ENCODE data around the gene EGLN2.

Gene EGLN2

DNA sequence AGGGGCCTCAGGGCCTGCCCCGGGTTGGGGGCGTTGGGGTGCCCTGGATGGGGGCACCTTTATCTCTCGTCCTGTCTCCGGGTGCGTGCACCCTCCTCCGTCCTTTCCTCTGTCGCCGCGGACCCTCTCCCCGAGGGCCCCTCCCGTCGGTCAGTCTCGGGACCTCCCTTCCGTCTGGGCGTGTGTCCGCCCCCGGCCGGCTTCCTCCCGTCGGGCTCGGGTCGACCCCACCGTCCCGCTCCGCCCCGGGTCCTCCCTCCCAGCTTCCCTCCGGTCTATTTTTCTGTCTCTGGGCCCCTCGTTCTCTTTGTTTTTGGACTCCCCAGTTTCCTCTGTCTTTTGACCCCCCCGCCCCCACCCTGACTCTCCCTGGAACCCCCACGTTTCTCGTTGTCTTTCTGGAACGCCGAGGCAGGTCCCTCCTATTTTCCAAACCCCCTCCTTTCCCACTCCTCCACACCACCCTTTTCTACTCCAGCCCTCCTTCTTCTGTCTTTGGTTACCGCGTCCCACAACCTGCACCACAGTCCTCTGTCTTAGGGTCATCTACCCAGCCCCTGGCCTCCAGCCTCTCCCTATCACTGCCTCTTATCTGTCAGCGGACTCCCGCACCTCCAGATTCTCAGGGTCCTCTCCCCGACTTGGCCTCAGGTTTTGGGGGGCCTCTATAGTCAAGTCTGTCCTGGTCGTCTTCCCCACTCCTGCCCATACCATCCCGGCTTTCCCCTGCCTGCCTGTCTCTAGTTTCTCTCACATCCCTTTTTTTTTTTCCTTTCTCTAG, 757 bp downstream of the EGLN2 start:
- peaks cover 23% of the 10 kb centered on the region for H3K36me3 Mint-ChIP-seq (ENCODE audit: low read depth)
- no peaks in the 10 kb centered on the region for H3K27me3 Mint-ChIP-seq (ENCODE audit: low read depth)
- peak overlapping the region; percentile 98 to 99 (median 99) for H3K4me3 Mint-ChIP-seq
- no peaks in the 10 kb centered on the region for H3K9me3 Mint-ChIP-seq
- TF ChIP-seq, protein P1, sequence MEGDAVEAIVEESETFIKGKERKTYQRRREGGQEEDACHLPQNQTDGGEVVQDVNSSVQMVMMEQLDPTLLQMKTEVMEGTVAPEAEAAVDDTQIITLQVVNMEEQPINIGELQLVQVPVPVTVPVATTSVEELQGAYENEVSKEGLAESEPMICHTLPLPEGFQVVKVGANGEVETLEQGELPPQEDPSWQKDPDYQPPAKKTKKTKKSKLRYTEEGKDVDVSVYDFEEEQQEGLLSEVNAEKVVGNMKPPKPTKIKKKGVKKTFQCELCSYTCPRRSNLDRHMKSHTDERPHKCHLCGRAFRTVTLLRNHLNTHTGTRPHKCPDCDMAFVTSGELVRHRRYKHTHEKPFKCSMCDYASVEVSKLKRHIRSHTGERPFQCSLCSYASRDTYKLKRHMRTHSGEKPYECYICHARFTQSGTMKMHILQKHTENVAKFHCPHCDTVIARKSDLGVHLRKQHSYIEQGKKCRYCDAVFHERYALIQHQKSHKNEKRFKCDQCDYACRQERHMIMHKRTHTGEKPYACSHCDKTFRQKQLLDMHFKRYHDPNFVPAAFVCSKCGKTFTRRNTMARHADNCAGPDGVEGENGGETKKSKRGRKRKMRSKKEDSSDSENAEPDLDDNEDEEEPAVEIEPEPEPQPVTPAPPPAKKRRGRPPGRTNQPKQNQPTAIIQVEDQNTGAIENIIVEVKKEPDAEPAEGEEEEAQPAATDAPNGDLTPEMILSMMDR (IDR thresholded peaks at IDR 0.05; ENCODE audit: unreplicated experiment in 3 of 3), result no peak
- H3K4me1 Mint-ChIP-seq, result peaks cover 41% of the 10 kb centered on the region
- peak overlapping the region; percentile 92 to 98 (median 96) for H3K27ac Mint-ChIP-seq

DNA sequence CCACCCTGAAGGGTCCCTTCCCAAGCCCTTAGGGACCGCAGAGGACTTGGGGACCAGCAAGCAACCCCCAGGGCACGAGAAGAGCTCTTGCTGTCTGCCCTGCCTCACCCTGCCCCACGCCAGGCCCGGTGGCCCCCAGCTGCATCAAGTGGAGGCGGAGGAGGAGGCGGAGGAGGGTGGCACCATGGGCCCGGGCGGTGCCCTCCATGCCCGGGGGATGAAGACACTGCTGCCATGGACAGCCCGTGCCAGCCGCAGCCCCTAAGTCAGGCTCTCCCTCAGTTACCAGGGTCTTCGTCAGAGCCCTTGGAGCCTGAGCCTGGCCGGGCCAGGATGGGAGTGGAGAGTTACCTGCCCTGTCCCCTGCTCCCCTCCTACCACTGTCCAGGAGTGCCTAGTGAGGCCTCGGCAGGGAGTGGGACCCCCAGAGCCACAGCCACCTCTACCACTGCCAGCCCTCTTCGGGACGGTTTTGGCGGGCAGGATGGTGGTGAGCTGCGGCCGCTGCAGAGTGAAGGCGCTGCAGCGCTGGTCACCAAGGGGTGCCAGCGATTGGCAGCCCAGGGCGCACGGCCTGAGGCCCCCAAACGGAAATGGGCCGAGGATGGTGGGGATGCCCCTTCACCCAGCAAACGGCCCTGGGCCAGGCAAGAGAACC, 1.5 kb downstream of the EGLN2 start:
- TF ChIP-seq, protein P1 (IDR thresholded peaks at IDR 0.05; ENCODE audit: unreplicated experiment in 3 of 3), result no peak
- Mint-ChIP-seq H3K9me3 (no peaks in the 10 kb centered on the region), H3K27me3 (ENCODE audit: low read depth) (no peaks in the 10 kb centered on the region), H3K27ac (peak overlapping the region; percentile 92 to 98 (median 96)), H3K4me3 (peak overlapping the region; percentile 98 to 99 (median 99)), H3K36me3 (ENCODE audit: low read depth) (peaks cover 27% of the 10 kb centered on the region), H3K4me1 (peaks cover 46% of the 10 kb centered on the region)

DNA sequence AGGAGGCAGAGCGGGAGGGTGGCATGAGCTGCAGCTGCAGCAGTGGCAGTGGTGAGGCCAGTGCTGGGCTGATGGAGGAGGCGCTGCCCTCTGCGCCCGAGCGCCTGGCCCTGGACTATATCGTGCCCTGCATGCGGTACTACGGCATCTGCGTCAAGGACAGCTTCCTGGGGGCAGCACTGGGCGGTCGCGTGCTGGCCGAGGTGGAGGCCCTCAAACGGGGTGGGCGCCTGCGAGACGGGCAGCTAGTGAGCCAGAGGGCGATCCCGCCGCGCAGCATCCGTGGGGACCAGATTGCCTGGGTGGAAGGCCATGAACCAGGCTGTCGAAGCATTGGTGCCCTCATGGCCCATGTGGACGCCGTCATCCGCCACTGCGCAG, 2.0 kb downstream of the EGLN2 start:
- peaks cover 27% of the 10 kb centered on the region for H3K36me3 Mint-ChIP-seq (ENCODE audit: low read depth)
- no peaks in the 10 kb centered on the region for H3K9me3 Mint-ChIP-seq
- TF ChIP-seq, protein P1 (IDR thresholded peaks at IDR 0.05; ENCODE audit: unreplicated experiment in 3 of 3), result no peak
- no peaks in the 10 kb centered on the region for H3K27me3 Mint-ChIP-seq (ENCODE audit: low read depth)
- H3K4me1 Mint-ChIP-seq, result peaks cover 51% of the 10 kb centered on the region
- H3K4me3 Mint-ChIP-seq, result peak overlapping the region; percentile 98 to 99 (median 99)
- H3K27ac Mint-ChIP-seq, result no peak overlapping the region

DNA sequence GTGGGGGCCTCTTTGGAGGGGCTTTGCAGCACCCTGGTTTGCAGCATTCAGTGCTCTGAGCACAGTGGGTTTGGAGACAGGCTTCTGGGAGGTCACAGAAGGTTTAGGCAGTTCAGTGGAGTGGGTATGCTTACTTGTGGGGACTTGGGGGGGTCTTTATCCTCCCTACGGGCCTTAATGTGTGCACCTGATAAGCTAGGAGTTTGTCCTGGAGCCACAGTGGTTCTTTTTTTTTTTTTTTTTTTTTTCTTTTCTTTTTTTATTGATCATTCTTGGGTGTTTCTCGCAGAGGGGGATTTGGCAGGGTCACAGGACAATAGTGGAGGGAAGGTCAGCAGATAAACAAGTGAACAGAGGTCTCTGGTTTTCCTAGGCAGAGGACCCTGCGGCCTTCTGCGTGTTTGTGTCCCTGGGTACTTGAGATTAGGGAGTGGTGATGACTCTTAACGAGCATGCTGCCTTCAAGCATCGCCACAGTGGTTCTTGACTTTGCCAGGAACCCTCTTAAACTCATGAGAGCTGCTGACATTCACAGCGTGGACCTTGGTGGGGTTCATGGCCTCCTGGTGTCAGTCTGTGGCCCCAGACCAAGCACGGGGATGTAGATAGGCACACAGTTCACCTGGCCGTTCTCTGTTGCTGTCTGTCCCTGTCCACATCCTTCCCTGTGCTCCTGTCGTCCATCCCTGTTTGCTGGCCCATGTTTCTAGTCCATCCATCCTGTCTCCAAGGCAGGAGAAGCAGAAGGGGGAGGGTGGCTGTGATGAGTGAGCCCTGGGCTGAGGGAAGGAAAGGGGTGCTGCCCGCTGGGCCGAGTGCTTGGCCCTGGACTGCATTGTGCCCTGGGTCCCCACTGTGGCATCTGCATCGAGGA, 2.7 kb downstream of the EGLN2 start:
- peaks cover 27% of the 10 kb centered on the region for H3K36me3 Mint-ChIP-seq (ENCODE audit: low read depth)
- peak overlapping the region; percentile 77 to 81 (median 79) for H3K27ac Mint-ChIP-seq
- TF ChIP-seq, protein P1 (IDR thresholded peaks at IDR 0.05; ENCODE audit: unreplicated experiment in 3 of 3), result no peak
- peaks cover 58% of the 10 kb centered on the region for H3K4me1 Mint-ChIP-seq
- peak overlapping the region; percentile 80 to 99 (median 98) for H3K4me3 Mint-ChIP-seq
- no peaks in the 10 kb centered on the region for H3K9me3 Mint-ChIP-seq
- H3K27me3 Mint-ChIP-seq (ENCODE audit: low read depth), result no peaks in the 10 kb centered on the region

DNA sequence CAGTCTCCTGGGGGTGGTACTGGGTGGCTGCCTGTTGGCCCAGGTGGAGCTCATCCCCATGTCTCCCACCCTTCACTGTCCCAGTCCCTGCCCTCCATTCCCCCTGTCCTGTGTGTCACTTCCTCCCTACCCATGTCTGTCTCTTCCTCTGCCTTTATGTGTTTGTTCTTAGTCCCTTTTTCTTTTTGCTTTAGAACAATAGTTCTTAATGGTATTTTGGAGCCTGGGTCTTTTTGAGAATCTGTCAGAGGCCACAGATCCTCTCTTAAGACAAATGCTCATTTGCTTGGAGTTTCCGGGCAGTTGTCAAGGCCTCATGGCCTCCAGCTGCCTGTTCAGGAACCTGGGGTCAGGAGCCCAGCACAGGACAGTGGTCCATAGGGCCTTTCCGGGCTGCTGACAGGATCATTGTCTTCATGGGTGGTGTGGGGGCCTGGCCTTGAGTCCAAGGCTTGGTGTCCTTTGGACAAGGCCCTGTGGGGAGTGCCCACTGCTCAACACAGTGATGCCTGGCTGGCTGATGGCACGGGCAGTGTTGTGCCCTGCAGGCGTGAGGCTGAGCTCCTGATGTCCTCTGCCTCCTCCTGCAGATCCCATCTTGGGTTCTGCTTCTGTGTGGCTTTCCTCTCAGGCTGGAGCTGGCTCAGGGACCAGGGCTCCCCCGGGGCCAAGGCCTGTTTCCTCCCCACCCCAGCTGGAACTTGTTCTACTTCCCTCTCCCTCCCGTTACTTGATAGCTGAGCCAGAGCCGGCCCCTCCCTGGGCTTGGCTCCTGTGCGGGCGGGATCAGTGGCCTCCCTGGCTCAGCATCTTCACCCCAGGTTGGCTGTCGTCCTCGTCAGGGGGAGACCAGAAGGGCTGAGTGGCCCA, 3.5 kb downstream of the EGLN2 start:
- TF ChIP-seq, protein P1 (IDR thresholded peaks at IDR 0.05; ENCODE audit: unreplicated experiment in 3 of 3), result no peak
- H3K36me3 Mint-ChIP-seq (ENCODE audit: low read depth), result peaks cover 27% of the 10 kb centered on the region
- peak overlapping the region; percentile 77 to 81 (median 79) for H3K27ac Mint-ChIP-seq
- no peaks in the 10 kb centered on the region for H3K27me3 Mint-ChIP-seq (ENCODE audit: low read depth)
- peaks cover 62% of the 10 kb centered on the region for H3K4me1 Mint-ChIP-seq
- H3K4me3 Mint-ChIP-seq, result peak overlapping the region; percentile 80 to 99 (median 98)
- no peaks in the 10 kb centered on the region for H3K9me3 Mint-ChIP-seq
